NT2/D1 (cell line): Measurements from ENCODE around the gene RNF40.

ENCODE experiments used
- DNase-seq: peaks from one replicate; pipeline ENCODE4 v3.0.0-alpha.2; 2011; ENCODE audit warnings: low read depth, low spot score
- H3K27me3 ChIP-seq: 2 replicates; pipeline ENCODE4 v1.6.0; 2011; ENCODE audit warnings: mild to moderate bottlenecking; ENCODE audit not compliant: insufficient read length, insufficient read depth
- H3K36me3 ChIP-seq: 2 replicates; pipeline ENCODE4 v1.6.1; 2011; ENCODE audit warnings: mild to moderate bottlenecking, low read length, mixed read lengths; ENCODE audit not compliant: insufficient read depth, insufficient read length
- H3K4me1 ChIP-seq: 2 replicates; pipeline ENCODE4 v1.5.1; 2011; ENCODE audit not compliant: insufficient read depth, insufficient read length
- H3K4me3 ChIP-seq: 2 replicates; pipeline ENCODE4 v1.5.1; 2011; ENCODE audit warnings: low read depth; ENCODE audit not compliant: insufficient read length
- H3K9ac ChIP-seq: 2 replicates; pipeline ENCODE4 v1.6.0; 2011; ENCODE audit warnings: low read depth; ENCODE audit not compliant: insufficient read length
- H3K9me3 ChIP-seq: 2 replicates; pipeline ENCODE4 v1.5.1; 2011; ENCODE audit warnings: mild to moderate bottlenecking, low read length; ENCODE audit not compliant: insufficient read depth
- SUZ12 ChIP-seq: IDR thresholded peaks from 2 replicates; pipeline ENCODE4 v1.6.1; 2011; ENCODE audit not compliant: insufficient read length, insufficient read depth; ENCODE audit errors: extremely low read depth
- YY1 ChIP-seq: IDR thresholded peaks from 2 replicates; pipeline ENCODE4 v1.6.1; 2011; ENCODE audit not compliant: insufficient read length, insufficient read depth
- ZNF274 ChIP-seq: IDR thresholded peaks from 2 replicates; pipeline ENCODE4 v1.6.1; 2011; ENCODE audit warnings: mild to moderate bottlenecking, low read depth, low read length

Gene RNF40

GRCh38 chr16:30750876-30751465 lies 11.2 kb upstream of the RNF40 start:
- no peak for DNase-seq
- Histone ChIP-seq H3K4me3 (no peak overlapping the region), H3K9me3 (no peaks in the 10 kb centered on the region), H3K9ac (no peak overlapping the region), H3K36me3 (peaks cover 63% of the 10 kb centered on the region), H3K4me1 (peaks cover 3% of the 10 kb centered on the region), H3K27me3 (no peaks in the 10 kb centered on the region)
- TF ChIP-seq YY1 (no peak), ZNF274 (no peak), SUZ12 (no peak)

- peaks cover 83% of the 10 kb centered on the region for H3K36me3 ChIP-seq
- TF ChIP-seq YY1 (no peak), SUZ12 (no peak), ZNF274 (no peak)
Measured at GRCh38 chr16:30753596-30753995, 8.5 kb upstream of the RNF40 start.

GRCh38 chr16:30755955-30756780 lies 6.0 kb upstream of the RNF40 start:
- Histone ChIP-seq H3K4me3 (no peak overlapping the region), H3K27me3 (no peaks in the 10 kb centered on the region), H3K9ac (no peak overlapping the region), H3K36me3 (peaks cover 88% of the 10 kb centered on the region), H3K4me1 (peaks cover 4% of the 10 kb centered on the region), H3K9me3 (no peaks in the 10 kb centered on the region)
- DNase-seq = no peak
- TF ChIP-seq ZNF274 (no peak), YY1 (no peak), SUZ12 (no peak)

More at GRCh38 chr16:30753596-30753995, 8.5 kb upstream of the RNF40 start:
- DNase-seq = no peak
- no peak overlapping the region for H3K4me3 ChIP-seq
- H3K4me1 ChIP-seq = no peaks in the 10 kb centered on the region
- no peak overlapping the region for H3K9ac ChIP-seq
- no peaks in the 10 kb centered on the region for H3K9me3 ChIP-seq
- H3K27me3 ChIP-seq = no peaks in the 10 kb centered on the region

- no peaks in the 10 kb centered on the region for H3K9me3 ChIP-seq
- H3K4me1 ChIP-seq = peaks cover 4% of the 10 kb centered on the region
- no peaks in the 10 kb centered on the region for H3K27me3 ChIP-seq
- peaks cover 83% of the 10 kb centered on the region for H3K36me3 ChIP-seq
- DNase-seq = no peak
- H3K4me3 ChIP-seq = no peak overlapping the region
- H3K9ac ChIP-seq = no peak overlapping the region
- no peak for TF ChIP-seq SUZ12
Measured at GRCh38 chr16:30756781-30757100, 5.4 kb upstream of the RNF40 start.

GRCh38 chr16:30757316-30757715 lies 4.8 kb upstream of the RNF40 start:
- Histone ChIP-seq H3K9me3 (no peaks in the 10 kb centered on the region), H3K36me3 (peaks cover 79% of the 10 kb centered on the region), H3K4me1 (peaks cover 4% of the 10 kb centered on the region), H3K9ac (no peak overlapping the region), H3K4me3 (no peak overlapping the region), H3K27me3 (no peaks in the 10 kb centered on the region)
- no peak for DNase-seq
- TF ChIP-seq YY1 (no peak), ZNF274 (no peak), SUZ12 (no peak)

GRCh38 chr16:30758988-30759491 lies 3.1 kb upstream of the RNF40 start:
- no peak for DNase-seq
- H3K36me3 ChIP-seq = peaks cover 77% of the 10 kb centered on the region
- peaks cover 8% of the 10 kb centered on the region for H3K4me1 ChIP-seq
- no peaks in the 10 kb centered on the region for H3K9me3 ChIP-seq
- H3K4me3 ChIP-seq = no peak overlapping the region
- no peaks in the 10 kb centered on the region for H3K27me3 ChIP-seq
- no peak for TF ChIP-seq SUZ12
- H3K9ac ChIP-seq = no peak overlapping the region

- Histone ChIP-seq H3K4me3 (no peak overlapping the region), H3K27me3 (no peaks in the 10 kb centered on the region), H3K9ac (no peak overlapping the region), H3K9me3 (no peaks in the 10 kb centered on the region), H3K4me1 (peaks cover 10% of the 10 kb centered on the region), H3K36me3 (peaks cover 77% of the 10 kb centered on the region)
- no peak for DNase-seq
- TF ChIP-seq YY1 = no peak
- no peak for TF ChIP-seq ZNF274
- no peak for TF ChIP-seq SUZ12
Measured at GRCh38 chr16:30760001-30760559, 2.0 kb upstream of the RNF40 start.
